Activated naive CD4-positive, alpha-beta T cell treated with anti-CD3 and anti-CD28 coated beads, Interleukin-2, amount 50 U/mL, for 24 hours (primary cell): ENCODE data around the gene TSPO.
A peak's percentile ranks its signal among the peaks of the same experiment; 100 is the strongest.

ENCODE experiments used
- H3K27ac Mint-ChIP-seq: one replicate; pipeline ENCODE4 v1.8.0; 2021; ENCODE audit warnings: mild to moderate bottlenecking, mixed read lengths
- H3K27me3 Mint-ChIP-seq: one replicate; pipeline ENCODE4 v1.8.0; 2021; ENCODE audit warnings: mixed read lengths
- H3K36me3 Mint-ChIP-seq: one replicate; pipeline ENCODE4 v1.8.0; 2021; ENCODE audit warnings: mixed read lengths
- H3K4me1 Mint-ChIP-seq: one replicate; pipeline ENCODE4 v1.8.0; 2021; ENCODE audit warnings: mixed read lengths
- H3K4me3 Mint-ChIP-seq: one replicate; pipeline ENCODE4 v1.8.0; 2021; ENCODE audit warnings: mild to moderate bottlenecking, mixed read lengths
- H3K9me3 Mint-ChIP-seq: one replicate; pipeline ENCODE4 v1.8.0; 2021; ENCODE audit warnings: mixed read lengths

TSPO gene

DNA sequence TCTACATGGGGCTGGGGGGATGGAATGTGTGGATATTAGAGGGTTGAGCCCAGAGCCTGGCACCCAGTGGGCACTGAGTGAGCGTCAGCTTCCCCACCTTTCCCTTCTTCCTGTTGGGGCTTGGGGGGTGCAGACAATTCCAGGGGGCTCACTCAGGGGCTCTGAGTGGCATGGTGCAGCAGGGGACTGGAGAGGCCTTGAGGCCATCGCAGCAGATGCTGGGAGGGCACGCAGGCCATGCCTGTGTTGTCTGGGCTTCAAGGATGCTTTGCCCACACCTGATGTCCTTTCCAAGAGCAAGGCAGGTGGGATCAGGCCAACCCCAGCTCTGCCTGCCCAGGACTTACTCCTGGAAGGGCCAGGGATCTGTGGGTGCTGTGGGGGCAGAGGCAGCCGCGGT is 46.8 kb downstream of the TSPO start:
- Mint-ChIP-seq H3K9me3 (no peaks in the 10 kb centered on the region), H3K27me3 (no peaks in the 10 kb centered on the region), H3K36me3 (no peaks in the 10 kb centered on the region), H3K4me3 (no peak overlapping the region), H3K27ac (no peak overlapping the region), H3K4me1 (no peaks in the 10 kb centered on the region)

- H3K27me3 Mint-ChIP-seq: no peaks in the 10 kb centered on the region
- H3K36me3 Mint-ChIP-seq: no peaks in the 10 kb centered on the region
- H3K27ac Mint-ChIP-seq: no peak overlapping the region
- no peaks in the 10 kb centered on the region for H3K9me3 Mint-ChIP-seq
- H3K4me1 Mint-ChIP-seq: no peaks in the 10 kb centered on the region
- H3K4me3 Mint-ChIP-seq: no peak overlapping the region
Measured at GRCh38 chr22:43198936-43199335, 47.6 kb downstream of the TSPO start.

GRCh38 chr22:43199541-43199940 is 48.2 kb downstream of the TSPO start:
- Mint-ChIP-seq H3K4me1 (no peaks in the 10 kb centered on the region), H3K27ac (no peak overlapping the region), H3K27me3 (no peaks in the 10 kb centered on the region), H3K9me3 (no peaks in the 10 kb centered on the region), H3K4me3 (no peak overlapping the region), H3K36me3 (no peaks in the 10 kb centered on the region)

- Mint-ChIP-seq H3K27ac (no peak overlapping the region), H3K4me3 (no peak overlapping the region), H3K36me3 (no peaks in the 10 kb centered on the region), H3K4me1 (no peaks in the 10 kb centered on the region), H3K9me3 (no peaks in the 10 kb centered on the region), H3K27me3 (no peaks in the 10 kb centered on the region)
Measured at GRCh38 chr22:43200031-43200430, 48.7 kb downstream of the TSPO start.

- no peaks in the 10 kb centered on the region for H3K36me3 Mint-ChIP-seq
- H3K4me1 Mint-ChIP-seq: no peaks in the 10 kb centered on the region
- no peaks in the 10 kb centered on the region for H3K27me3 Mint-ChIP-seq
- H3K9me3 Mint-ChIP-seq: no peaks in the 10 kb centered on the region
- no peak overlapping the region for H3K27ac Mint-ChIP-seq
- no peak overlapping the region for H3K4me3 Mint-ChIP-seq
Measured at GRCh38 chr22:43200555-43200954, 49.2 kb downstream of the TSPO start.

- Mint-ChIP-seq H3K27ac (no peak overlapping the region), H3K4me3 (no peak overlapping the region), H3K36me3 (no peaks in the 10 kb centered on the region)
Measured at GRCh38 chr22:43201486-43202219, 50.3 kb downstream of the TSPO start.

DNA sequence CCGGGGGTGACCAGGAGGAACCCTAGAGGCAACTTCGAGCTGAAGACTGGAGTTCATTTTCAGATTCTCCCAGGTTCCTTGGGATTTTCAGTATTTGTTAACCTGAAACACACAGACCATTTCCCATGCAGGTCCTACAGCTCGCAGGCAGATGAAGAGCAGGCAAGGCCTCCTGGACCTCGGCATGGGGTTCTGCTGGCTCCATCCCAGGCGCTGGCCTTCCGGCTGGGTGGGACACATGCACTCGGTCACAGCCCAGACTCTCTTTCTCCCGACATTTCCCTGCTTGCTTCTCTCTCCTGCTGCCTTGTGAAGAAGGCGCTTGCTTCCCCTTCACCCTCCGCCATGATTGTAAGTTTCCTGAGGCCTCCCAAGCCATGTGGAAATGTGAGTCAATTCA is 51.0 kb downstream of the TSPO start:
- H3K9me3 Mint-ChIP-seq: no peaks in the 10 kb centered on the region
- H3K27me3 Mint-ChIP-seq: no peaks in the 10 kb centered on the region
- H3K4me1 Mint-ChIP-seq: peaks cover 8% of the 10 kb centered on the region
- no peak overlapping the region for H3K4me3 Mint-ChIP-seq
- no peaks in the 10 kb centered on the region for H3K36me3 Mint-ChIP-seq
- no peak overlapping the region for H3K27ac Mint-ChIP-seq

More at GRCh38 chr22:43201486-43202219, 50.3 kb downstream of the TSPO start:
- Mint-ChIP-seq H3K4me1 (peaks cover 7% of the 10 kb centered on the region), H3K9me3 (no peaks in the 10 kb centered on the region), H3K27me3 (no peaks in the 10 kb centered on the region)

GRCh38 chr22:43202756-43203410 is 51.5 kb downstream of the TSPO start:
- Mint-ChIP-seq H3K9me3 (no peaks in the 10 kb centered on the region), H3K4me1 (peaks cover 8% of the 10 kb centered on the region), H3K36me3 (no peaks in the 10 kb centered on the region), H3K4me3 (no peak overlapping the region), H3K27ac (peak overlapping the region; percentile 2), H3K27me3 (no peaks in the 10 kb centered on the region)

GRCh38 chr22:43203471-43203981 is 52.2 kb downstream of the TSPO start:
- Mint-ChIP-seq H3K27me3 (no peaks in the 10 kb centered on the region), H3K4me3 (no peak overlapping the region), H3K4me1 (peaks cover 8% of the 10 kb centered on the region), H3K27ac (no peak overlapping the region), H3K9me3 (no peaks in the 10 kb centered on the region), H3K36me3 (no peaks in the 10 kb centered on the region)

GRCh38 chr22:43205261-43205691 is 53.9 kb downstream of the TSPO start:
- H3K9me3 Mint-ChIP-seq: no peaks in the 10 kb centered on the region
- H3K4me3 Mint-ChIP-seq: no peak overlapping the region
- no peaks in the 10 kb centered on the region for H3K36me3 Mint-ChIP-seq
- H3K27me3 Mint-ChIP-seq: no peaks in the 10 kb centered on the region
- no peak overlapping the region for H3K27ac Mint-ChIP-seq
- peaks cover 8% of the 10 kb centered on the region for H3K4me1 Mint-ChIP-seq

DNA sequence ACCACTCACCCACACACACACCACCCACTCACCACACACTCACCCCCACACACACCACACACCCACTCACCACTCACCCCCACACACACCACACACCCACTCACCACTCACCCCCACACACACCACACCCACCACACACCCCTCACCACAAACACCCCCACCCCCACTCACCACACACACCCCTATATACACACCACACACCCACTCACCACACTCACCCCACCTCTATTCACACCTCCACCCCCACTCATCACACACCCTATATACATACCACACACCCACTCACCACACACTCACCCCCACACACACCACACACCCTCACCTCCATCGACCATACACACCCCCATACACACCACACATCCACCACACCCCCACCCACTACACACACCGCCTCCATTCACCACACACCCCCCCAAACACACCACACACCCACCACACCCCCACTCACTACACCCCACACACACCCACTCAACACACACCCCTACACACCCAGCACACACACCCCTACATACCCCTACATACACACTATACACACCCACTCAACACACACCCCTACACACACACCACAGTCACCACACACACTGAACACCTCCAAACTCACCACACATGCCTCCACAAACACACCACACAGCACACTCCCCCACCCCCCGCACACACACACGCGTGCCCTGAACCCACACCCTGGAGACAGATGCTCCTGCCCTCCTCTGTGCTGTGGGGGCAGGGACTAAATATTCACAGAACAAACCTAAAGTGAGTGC is 54.6 kb downstream of the TSPO start:
- Mint-ChIP-seq H3K9me3 (no peaks in the 10 kb centered on the region), H3K4me1 (peaks cover 8% of the 10 kb centered on the region), H3K27ac (no peak overlapping the region), H3K27me3 (no peaks in the 10 kb centered on the region), H3K36me3 (no peaks in the 10 kb centered on the region), H3K4me3 (no peak overlapping the region)

DNA sequence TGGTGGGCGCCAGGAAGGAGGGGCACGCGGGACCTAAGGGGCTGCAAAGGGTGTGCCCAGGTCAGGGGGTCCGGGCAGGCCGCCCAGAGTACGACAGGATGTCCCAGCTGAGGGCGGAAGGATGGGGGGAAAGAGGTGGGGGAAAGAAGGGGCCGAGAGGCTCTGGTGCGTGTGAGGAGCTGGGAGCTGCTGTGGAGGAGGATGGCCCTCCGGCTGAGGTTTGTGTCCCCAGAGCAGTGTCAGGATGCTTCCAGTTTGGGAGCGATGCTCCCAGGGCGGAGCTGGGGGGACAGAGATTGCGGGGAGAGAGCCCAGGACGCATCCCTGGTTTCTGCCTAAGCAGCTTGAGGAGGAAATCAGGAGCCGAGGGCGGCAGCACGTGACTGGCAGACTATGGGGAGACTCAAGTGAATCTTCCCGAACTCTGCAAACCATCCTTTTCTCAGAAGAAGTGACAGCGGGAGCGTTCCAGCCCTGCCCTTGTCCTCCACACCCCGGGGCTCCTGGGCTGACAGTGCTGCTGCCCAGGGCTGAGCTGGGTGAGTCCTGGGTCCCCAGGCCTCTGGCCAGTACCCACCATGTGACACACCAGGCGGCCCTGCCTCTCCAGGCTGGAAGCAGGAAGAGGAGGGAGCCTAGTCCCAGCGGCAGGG is 55.3 kb downstream of the TSPO start:
- Mint-ChIP-seq H3K27me3 (no peaks in the 10 kb centered on the region), H3K36me3 (no peaks in the 10 kb centered on the region), H3K9me3 (no peaks in the 10 kb centered on the region), H3K4me1 (peaks cover 8% of the 10 kb centered on the region), H3K27ac (no peak overlapping the region), H3K4me3 (no peak overlapping the region)

DNA sequence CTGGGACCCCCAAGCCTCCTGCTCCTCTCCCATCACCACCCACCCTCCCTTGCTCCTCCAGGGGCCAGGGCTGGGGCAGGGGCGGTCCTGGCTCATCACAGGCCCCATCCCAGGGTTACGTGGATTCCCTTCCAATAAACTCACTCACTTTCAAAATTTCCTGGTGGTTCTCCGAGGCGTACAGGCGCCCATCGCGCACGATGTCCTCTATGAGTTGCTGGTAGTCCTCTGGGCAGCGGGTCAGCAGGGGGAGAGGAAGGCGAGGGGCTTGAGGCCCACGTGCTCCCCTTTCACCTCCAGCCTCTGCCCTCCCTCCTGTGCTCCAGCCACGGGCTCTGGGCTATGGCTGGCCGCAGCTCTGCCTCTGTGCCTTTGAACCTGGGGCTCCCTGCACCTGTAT is 56.0 kb downstream of the TSPO start:
- no peaks in the 10 kb centered on the region for H3K27me3 Mint-ChIP-seq
- no peak overlapping the region for H3K27ac Mint-ChIP-seq
- no peaks in the 10 kb centered on the region for H3K36me3 Mint-ChIP-seq
- H3K4me1 Mint-ChIP-seq: peaks cover 8% of the 10 kb centered on the region
- no peaks in the 10 kb centered on the region for H3K9me3 Mint-ChIP-seq
- H3K4me3 Mint-ChIP-seq: no peak overlapping the region

- no peaks in the 10 kb centered on the region for H3K27me3 Mint-ChIP-seq
- peak overlapping the region; percentile 17 for H3K27ac Mint-ChIP-seq
- no peak overlapping the region for H3K4me3 Mint-ChIP-seq
- no peaks in the 10 kb centered on the region for H3K36me3 Mint-ChIP-seq
- H3K9me3 Mint-ChIP-seq: no peaks in the 10 kb centered on the region
- peaks cover 8% of the 10 kb centered on the region for H3K4me1 Mint-ChIP-seq
Measured at GRCh38 chr22:43207849-43208702, 56.7 kb downstream of the TSPO start.
